Mesenteric fat pad (tissue), 1 donor: ENCODE measurements around the gene ALG1. TPM values are rescaled to one million over a fixed set of nuclear protein-coding genes. Genes with fewer than 3 reads are reported as not detected.
"Not testable (repeated sequence)": the region's sequence is repeated elsewhere in the genome, so short reads cannot be mapped to it uniquely, and the experiment has no call there.

Experiments used
- DNase-seq: peaks from one replicate; pipeline ENCODE4 v3.0.0-alpha.2; 2020; ENCODE audit warnings: low spot score
- total RNA-seq: library from RNA; stranded (reverse); fragmentation: NEBNext Ultra II Directional; extraction: Animal tissue kit (Norgen Biotek cat#: 25700); gene quantifications from one replicate; pipeline ENCODE4 v1.2.1, GENCODE V29; 2021
- donor health status: DM: yes; HTN: yes; CAD: no.

Gene ALG1
- total RNA-seq, 1 donor from 2014 or later = 20.4 TPM

DNA sequence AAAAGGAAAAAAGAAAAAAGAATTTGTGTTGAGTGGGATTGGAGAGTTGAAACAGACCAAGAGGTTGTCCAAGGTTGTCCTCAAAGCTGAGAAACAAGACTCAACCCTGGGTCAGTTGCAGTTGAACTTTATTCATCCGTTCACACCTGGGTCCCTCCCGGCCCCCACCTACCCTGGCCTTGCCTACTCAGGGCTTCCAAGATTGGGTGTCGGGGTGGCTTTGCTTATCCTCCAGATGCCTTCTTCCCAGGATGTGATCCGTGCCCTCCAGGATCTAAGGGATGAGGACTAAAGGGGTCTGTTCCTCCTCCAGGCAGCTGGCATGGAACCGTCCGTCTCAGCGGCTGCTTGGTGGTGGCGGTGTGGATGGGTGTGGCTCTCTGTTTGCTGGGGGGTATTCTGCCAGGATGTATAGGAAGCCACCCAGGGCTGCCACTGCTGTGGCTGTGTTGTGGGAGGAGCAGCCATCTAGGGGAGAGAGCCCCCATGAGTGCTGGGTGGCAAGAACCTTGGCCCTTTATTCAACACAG, 27.6 kb upstream of the ALG1 start:
- DNase-seq = no peak

DNA sequence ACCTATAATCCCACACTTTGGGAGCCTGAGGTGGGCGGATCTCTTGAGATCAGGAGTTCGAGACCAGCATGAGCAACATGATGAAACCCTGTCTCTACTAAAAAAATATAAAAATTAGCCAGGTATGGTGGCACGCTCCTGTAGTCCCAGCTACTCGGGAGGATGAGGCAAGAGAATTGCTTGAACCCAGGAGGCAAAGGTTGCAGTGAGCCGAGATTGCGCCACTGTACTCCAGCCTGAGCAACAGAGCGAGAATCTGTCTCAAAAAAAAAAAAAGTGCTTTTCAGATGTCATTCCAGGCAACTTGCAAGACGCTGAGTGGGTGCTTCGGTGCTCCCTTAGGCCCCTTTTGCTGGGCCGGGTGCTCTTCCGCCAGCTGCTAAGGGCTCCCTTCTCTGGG, 27.1 kb upstream of the ALG1 start:
- not testable (repeated sequence) for DNase-seq

DNA sequence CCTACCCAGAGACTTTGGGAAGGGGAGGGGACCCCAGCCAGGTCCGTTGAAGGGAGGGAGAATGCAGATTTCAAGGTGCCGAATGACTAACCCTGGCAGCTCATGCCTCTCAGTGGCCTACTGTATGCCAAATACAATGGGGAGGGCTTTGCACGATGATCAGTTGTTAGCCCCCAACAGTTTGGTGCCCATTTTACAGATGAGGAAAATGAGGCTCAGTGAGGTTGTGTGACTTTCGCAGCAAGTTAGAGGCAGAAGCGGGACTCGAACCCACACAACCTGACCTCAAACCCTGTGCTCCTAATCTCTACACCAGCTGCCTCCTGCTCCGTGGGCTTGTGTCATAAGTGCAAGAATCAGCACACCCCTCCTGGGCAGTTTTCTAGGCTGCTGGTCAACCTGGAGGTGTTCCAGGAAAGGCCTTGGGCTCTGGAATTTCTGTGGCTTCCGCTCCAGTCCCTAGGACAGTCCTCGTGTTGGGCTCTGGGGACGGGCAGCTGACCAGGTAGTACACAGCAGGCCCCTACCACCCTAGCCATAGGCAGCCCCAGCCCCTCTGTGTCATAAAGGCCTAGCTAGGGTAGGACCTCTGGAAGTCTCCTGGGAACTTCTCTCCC, 26.0 kb upstream of the ALG1 start:
- DNase-seq = no peak

DNA sequence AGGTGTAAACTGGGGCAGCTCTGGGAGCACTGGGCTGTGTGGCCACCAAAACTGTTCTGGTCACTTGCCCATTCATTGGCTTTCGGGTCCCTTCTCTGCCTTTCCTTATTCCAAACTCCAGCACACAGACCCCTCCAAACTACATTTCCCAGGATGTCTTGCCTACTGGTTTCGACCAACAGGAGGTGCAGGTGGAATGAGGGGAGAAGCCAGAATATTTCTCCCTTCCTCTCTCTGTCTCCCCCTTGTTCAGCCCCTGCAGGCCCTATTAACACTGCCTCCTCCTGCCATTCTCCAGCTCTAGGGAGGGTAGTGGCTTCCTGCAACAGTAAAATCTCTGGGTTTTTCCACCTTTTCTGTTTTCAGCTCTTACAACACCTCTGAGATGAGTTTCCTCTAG, 24.7 kb upstream of the ALG1 start:
- no peak for DNase-seq

DNA sequence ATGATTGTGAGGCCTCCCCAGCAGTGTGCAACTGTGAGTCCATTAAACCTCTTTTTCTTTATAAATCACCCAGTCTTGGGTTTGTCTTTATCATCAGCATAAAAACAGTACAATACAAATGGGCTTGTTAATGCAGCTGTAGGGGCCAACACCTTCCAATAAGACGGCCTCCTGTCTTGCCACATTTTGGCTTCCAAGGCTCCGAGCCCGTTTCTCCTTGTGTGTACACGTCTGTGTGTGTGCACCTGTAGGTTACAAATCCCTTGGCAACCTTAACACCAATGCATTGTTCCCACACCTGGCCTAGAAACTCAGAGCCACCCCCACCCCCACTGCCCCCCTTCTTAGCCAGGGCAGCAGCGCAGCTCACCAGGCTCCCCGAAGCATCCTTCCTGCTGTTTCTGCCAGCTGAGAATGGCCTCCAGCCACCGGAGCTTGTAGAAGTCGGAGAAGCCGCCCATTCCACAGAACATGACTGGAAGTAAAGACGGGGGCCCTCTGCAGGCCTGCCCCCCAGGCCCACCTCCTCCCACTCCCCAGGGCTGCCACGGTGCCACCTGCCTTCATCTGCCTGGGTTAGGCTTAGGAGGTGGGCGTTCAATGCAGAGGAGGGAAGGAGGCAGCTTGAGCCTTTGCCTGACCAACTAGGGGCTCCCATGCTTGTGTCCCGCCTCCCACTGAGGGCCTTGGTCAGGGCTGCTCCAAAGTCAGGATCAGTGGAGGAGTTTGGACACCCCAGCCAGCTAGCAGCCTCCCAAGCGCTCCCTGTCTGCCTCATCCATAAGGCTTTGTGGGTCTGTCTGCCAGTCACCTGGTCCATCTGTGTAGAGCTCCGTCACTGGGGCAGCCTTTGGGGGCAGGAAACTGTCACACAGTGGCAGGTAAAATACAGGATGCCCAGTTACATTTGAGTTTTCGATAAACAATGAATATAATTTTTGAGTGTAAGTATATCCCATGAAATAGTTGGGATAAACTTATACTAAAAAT, 16.5 kb upstream of the ALG1 start:
- no peak for DNase-seq

DNA sequence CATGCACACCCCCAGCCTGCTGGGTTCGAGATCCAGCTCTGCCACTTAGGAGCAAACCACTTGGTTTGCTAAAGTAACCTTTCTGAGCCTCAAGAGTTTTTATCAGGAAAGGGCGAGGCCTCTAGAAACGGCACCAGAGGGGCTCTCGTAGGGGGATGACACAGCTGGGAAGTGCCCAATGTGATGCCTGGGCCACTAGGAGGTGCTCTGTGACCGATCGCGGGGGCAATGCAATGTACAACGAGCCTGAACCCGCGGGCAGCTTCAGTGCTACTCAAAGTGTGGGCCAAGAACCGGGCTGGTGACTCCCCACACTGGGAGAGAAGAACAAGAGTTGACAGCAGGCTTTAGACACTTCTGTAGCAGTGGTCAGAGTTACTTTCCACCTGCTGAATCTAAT, 15.3 kb upstream of the ALG1 start:
- DNase-seq = no peak

DNA sequence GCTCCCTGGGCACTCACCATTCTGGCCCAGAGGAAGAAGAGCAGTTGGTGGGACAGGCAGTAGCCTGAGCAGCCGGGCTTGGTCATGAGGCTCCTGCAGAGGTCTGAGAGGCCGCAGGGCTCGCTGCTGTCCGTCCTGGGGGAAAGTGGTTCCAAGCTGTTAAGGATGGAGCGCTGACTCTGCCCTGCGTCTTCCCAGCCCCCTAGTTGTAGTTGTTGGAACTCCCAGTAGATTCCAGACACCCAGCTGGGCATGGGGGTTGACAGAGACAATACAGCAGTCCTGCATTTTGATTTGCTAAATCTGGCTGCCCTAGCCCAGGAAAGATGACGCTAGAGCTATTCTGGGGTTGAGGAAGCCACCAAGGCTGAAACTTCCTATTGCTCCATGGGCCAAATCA, 13.2 kb upstream of the ALG1 start:
- DNase-seq = no peak

DNA sequence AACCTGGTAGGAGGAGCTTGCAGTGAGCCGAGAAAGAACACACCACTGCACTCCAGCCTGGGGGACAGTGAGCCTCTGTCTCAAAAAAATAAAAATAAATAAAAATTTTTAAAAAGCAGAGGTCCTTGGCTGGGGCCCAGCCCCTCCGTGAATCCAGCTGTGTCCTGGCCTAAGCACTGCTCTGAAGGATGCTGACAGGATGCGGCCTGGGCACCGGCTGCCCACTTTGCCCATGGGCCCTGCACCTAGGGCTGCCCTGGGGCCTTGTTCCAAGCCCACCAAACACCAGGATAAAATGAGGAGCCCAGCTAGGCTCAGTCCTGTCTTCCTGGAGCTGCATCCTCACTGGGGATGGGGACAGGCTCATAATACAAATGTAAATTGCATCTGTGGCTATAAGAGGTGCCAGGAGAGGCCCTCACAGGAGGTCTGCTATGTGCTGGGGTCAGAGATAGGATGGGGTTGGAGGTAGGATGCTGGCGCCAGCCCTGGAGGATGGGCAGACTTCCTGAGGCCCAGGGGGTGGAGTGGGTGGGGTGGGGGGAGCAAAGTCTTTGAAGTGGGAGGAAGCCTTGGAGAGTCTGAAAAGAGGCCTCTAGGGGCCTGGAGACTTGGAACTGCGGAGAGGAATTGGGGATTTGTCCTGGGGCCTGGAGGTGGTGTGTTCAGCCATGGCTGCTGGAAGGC, 12.1 kb upstream of the ALG1 start:
- DNase-seq = no peak

DNA sequence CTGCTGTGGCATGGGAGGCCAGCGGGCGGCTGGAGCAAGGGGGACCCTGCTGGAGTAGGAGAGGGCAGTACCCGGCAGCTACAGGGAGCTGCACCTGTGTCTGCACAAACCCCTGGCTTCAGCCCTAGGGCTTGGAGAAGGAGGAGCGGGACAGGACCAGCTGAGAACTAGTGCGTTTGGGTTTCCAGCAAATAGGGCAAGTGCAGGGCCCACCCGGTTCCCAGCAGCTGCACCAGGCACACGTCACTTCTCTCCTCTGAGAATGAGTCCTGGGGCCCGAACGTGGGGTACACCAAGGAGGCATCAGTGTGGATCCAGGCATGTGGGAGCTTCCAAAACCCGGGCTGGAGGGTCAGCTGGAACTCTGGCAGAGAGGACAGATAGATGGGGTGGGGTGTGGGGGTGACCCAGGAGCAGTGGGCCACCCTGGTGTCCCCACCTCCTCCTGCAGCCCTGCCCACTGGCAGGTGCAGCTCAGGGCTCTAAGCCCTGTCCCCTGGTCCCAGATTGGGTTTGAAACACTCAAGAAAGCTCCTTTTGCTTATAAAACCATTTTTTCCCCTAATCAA, 11.5 kb upstream of the ALG1 start:
- DNase-seq = no peak

DNA sequence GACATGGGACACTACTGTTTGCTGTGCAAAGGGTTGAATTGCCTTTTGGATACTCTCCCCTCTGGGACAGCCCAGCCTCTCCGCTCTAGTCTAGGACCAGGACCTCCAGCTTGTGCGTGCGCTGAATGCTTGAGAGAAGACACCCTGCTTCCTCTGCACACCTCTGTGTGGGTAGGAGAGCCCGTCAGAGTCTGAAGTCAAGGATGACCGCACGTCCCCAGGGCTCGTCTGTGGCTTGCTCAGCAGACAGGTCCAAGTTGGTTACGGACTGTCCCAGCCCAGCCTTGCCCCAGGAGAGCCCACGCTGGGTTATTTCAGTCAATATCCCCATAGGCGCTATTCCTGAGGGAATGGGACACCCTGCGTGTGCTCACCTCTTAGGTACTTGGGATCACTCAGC, 9.6 kb upstream of the ALG1 start:
- no peak for DNase-seq

DNA sequence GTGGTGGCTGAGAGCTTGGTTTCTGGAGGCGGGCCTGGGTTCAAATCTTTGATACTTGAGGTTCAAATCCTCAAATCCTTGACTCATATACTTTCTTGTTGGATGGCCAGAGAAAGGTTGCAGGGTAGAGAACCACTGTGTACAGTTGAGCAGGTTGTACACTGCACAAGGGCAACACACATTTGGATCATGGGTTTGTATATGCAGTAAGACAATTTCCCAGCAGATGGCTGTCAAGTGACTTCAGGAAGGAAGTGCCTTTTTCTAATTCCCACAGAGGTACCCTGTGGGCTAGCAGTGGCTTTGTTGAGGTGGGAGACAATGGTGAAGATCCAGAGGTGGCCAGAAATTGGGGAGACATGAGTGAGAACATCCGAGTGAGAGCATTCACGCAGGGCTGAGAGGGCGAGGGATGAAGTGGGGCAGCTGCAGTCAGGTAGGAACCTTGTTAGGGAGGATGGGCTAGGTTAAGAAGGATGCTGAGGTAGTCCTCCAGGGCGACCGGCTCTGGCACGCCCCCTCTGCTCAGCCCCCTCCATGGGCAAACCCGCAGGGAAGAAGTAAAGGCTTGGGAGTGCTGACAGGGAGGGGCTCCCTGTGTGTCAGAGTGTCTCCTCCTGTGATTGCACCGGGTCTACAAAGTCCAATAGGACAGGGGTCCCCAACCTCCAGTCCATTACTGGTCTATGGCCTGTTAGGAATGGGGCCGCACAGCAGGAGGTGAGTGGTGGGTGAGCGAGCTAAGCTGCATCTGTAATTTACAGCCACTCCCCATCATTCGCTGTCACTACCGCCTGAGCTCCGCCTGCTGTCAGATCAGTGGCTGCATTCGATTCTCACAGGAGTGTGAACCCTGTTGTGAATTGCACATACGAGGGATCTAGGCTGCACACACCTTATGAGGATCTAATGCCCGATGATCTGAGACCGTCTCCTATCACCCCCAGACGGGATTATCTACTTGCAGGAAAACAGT, 8.6 kb upstream of the ALG1 start:
- no peak for DNase-seq

DNA sequence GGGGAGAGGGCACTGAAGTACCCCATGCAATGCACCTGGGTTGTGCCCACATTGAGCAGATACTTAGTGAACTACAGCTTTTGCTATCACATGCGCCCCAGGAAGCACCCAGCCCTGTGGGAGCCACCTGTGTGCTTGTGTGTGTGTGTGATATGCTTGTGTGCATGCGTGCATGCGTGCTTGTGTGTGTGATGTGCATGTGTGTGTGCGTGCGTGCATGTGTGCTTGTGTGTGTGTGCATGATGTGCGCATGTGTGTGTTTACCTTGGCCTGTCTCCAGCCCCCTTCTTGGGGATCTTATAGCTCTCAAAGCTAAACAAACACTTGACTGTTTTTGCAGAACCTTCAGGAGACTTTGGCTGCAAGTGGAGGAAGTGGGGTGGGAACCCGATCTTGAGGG, 6.7 kb upstream of the ALG1 start:
- DNase-seq = no peak

DNA sequence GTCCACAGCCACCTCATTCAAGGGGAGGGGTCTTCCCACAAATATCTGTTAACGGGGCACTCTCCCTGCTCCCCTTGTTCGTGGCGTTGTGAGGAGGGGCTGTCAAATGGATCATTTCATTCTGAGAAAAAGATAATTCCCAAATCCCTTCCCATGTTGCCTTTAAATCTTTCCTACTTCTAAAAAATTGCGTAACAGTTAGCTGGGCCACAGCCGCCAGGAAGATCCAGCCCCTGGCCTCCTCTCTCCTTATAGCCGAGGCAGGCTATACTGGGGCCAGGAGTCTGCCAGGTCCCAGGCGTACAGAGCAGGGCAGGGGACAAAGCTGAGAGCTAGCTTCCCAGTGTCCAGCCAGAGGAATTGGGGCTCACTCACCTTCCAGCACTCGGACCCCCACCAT, 6.3 kb upstream of the ALG1 start:
- DNase-seq = no peak

DNA sequence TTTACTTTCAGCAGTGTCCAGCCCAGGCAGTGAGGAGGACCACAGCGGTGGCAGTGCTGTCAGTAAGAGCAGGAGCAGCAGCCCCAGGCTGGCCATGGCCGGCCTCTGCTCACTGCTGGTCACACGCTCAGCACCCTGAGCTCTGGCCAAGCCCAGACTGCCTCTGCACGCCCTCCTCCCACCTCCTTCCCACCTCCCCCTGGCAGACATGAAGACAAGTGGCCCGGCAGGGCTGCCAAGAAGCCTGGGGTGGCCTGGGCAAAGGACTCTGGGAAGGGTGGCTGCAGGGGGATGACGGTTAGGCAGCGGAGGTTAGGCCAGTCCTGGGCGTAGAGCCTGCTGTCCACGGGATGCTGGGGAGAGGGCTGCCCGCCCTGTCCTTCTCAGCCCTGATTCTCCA, 5.8 kb upstream of the ALG1 start, which contains the start of gene C16orf89:
C16orf89 (minus strand) TSS at position 144 of the 400 bp plus-strand sequence; CDS start at position 96, 48 bp downstream.
- DNase-seq = no peak

DNA sequence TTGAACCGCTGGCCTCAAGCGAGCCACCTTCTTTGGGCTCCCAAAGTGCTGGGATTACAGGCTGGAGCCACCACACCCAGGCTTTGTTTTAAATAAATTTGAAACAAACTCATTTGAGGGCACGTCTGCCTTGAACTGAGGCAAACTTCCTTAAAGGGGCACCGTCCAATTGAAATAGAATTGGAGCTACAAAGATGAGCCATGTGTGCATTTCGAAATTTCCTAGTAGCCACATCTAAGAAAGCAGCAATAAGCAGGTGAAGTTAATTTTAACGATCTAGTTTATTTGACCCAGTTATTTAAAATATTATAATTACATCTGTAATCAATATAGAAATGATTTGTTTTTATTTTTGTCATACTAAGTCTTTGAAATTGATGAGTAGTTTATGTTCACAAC, 5.1 kb upstream of the ALG1 start:
- no peak for DNase-seq

DNA sequence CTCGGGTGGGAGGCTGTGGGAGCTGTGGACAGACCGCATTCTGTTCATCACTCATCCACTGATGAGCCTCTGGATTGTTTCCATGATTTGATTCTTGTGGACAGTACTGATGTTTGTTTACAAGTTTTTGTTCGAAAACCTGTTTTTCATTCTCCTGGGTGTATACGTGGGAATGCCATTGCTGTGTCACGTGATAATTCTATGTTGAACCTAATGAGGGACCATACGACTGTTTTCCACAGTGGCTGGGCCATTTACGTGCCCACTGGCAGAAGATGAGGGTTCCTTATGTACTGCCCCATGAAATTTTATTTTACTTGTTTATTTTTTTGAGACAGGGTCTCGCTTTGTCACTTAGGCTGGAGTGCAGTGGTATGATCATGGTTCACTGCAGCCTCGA, 2.6 kb upstream of the ALG1 start:
- DNase-seq = no peak

DNA sequence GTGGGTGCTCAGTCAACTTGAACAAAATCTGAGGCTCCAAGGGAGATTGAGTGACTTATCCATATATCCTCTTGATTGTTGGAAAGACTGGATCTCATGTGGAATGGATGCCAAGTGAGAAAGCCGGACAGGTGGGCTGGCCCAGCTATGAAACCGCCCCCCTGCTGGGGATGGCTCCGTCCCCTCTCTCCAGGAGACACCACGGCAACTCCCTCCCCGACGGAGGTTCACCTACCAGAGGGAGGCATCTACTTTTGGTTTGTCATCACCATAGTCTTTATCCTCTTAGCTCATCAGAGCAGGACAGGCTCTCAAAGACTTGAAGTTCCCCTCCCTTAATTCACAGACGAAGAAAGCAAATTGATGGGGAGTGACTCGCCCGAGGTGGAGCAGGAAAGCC, 1.8 kb upstream of the ALG1 start:
- no peak for DNase-seq

DNA sequence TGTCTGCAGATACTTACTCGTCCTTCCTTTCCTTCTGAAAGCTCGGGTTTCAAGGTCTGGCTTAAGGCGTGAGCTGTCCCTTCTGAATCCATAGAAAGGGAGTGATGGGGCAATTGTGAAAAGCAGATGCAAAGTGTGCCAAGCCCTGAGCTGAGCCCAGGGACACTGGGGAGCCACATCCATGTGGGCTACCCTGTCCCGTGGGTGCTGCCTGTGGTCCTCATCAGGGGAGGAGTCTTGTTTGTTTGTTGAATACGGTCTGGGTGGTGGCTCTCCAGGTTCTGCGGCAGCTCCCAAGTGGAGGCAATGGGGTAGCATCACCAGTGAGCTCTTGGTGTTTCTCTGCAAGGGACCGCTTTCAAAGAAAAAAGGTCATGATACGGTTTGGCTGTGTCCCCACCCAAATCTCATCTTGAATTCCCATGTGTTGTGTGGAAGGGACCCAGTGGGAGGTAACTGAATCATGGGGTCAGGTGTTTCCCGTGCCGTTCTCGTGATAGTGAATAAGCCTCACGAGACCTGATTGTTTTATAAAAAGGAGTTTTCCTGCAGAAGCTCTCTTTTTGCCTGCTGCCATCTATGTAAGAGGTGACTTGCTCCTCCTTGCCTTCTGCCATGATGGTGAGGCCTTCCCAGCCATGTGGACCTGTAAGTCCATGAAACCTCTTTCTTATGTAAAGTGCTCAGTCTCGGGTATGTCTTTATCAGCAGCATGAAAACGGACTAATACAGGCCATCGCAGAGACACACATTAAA, 1.0 kb upstream of the ALG1 start:
- DNase-seq = no peak

DNA sequence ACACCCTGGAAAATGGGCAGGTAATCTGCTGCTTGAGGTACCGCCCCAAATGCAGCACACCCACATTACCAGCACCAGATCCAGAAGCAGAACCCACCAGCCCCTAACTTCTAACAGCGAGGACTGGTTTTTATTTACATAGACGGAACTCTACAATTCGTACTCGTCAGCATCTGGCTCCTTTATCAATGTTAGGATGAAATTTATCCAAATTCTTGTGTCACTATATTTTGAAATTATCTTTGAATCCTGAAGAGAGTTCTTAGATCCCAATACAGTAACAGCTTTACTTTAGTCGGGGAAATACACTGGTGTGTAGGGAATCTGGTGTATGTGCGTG, 332 bp upstream of the ALG1 start:
- no peak for DNase-seq
